Amygdala (tissue), 56 donors: Measurements from ENCODE around the gene PEX6.
"Not testable (repeated sequence)": the region's sequence is repeated elsewhere in the genome, so short reads cannot be mapped to it uniquely, and the experiment has no call there.

ENCODE experiments used
- DNase-seq, 56 donors: peaks; one replicate each; lab custom pipeline; 2025; lab: John Stamatoyannopoulos, UW

PEX6 gene

GRCh38 chr6:42968783-42969182 is 10.2 kb downstream of the PEX6 start:
- no peak for DNase-seq

- DNase-seq, result no peak
Observed at GRCh38 chr6:42968126-42968701, 10.8 kb downstream of the PEX6 start.

- no peak for DNase-seq
Observed at GRCh38 chr6:42967228-42967627, 11.8 kb downstream of the PEX6 start.

GRCh38 chr6:42966571-42966970 is 12.4 kb downstream of the PEX6 start:
- no peak for DNase-seq

GRCh38 chr6:42963855-42964605 is 15.0 kb downstream of the PEX6 start:
- no peak for DNase-seq

- no peak for DNase-seq
Observed at GRCh38 chr6:42963179-42963854, 15.7 kb downstream of the PEX6 start.

- DNase-seq, result no peak
Observed at GRCh38 chr6:42962502-42963178, 16.3 kb downstream of the PEX6 start.

GRCh38 chr6:42962096-42962495 is 16.9 kb downstream of the PEX6 start:
- peak in 1 of 56 donors; percentile 25 for DNase-seq

- DNase-seq, result no peak
Observed at GRCh38 chr6:42961020-42961470, 17.9 kb downstream of the PEX6 start.

- DNase-seq, result peak in 9 of 56 donors; percentile 4 to 33 (median 14)
Observed at GRCh38 chr6:42960243-42961019, 18.6 kb downstream of the PEX6 start, which contains the start of gene GNMT. TSS of gene GNMT (plus strand) at chr6:42960754. CDS start at chr6:42960768, 14 bp downstream.

- no peak for DNase-seq
Observed at GRCh38 chr6:42959917-42960242, 19.1 kb downstream of the PEX6 start.

- DNase-seq, result no peak
Observed at GRCh38 chr6:42958125-42958524, 20.9 kb downstream of the PEX6 start.

- not testable (repeated sequence) for DNase-seq
Observed at GRCh38 chr6:42954405-42954804, 24.6 kb downstream of the PEX6 start.

- DNase-seq, result no peak
Observed at GRCh38 chr6:42952389-42952788, 26.6 kb downstream of the PEX6 start.

GRCh38 chr6:42947950-42948349 is 31.0 kb downstream of the PEX6 start:
- DNase-seq, result no peak

- DNase-seq, result no peak
Observed at GRCh38 chr6:42942444-42942843, 36.5 kb downstream of the PEX6 start.

GRCh38 chr6:42941356-42941755 is 37.6 kb downstream of the PEX6 start:
- not testable (repeated sequence) for DNase-seq

- no peak for DNase-seq
Observed at GRCh38 chr6:42940493-42941045, 38.4 kb downstream of the PEX6 start.

- DNase-seq, result no peak
Observed at GRCh38 chr6:42939810-42940167, 39.2 kb downstream of the PEX6 start.
